H1 (cell line): ENCODE measurements around the gene PDPK1. TPM values are rescaled to one million over a fixed set of nuclear protein-coding genes. Genes with fewer than 3 reads are reported as not detected.

Source experiments
- CTCF ChIA-PET: fragments of 300-600 bp; sonication (Branson Sonifier 250); formaldehyde crosslinking; loops from one replicate; lab custom pipeline; 2021; ENCODE audit not compliant: partially characterized antibody; lab: Charles Lee
- POLR2A ChIA-PET: fragments of 300-600 bp; sonication (Branson Sonifier 250); formaldehyde crosslinking; loops from one replicate; lab custom pipeline; 2021; ENCODE audit warnings: inconsistent platforms; ENCODE audit not compliant: partially characterized antibody; lab: Charles Lee
- DNase-seq, 2 experiments: peaks; one replicate each; pipeline versions ENCODE4 v3.0.0 to v3.0.0-alpha.2; 2010 to 2022; ENCODE audit warnings: low spot score in 2 of 2, low read depth in 1 of 2, mixed read lengths in 1 of 2
- FAIRE-seq: peaks from 2 replicates; lab custom pipeline; 2011; peaks lifted over from hg19 to GRCh38; lab: Jason Lieb, UNC
- H2AFZ ChIP-seq: 2 replicates; pipeline ENCODE4 v1.8.1; 2012; ENCODE audit warnings: low read length, inconsistent platforms
- H2AK5ac ChIP-seq: 2 replicates; pipeline ENCODE4 v1.6.1; 2013; ENCODE audit warnings: low read depth, low read length
- H2BK120ac ChIP-seq: replicated peaks from 2 replicates; pipeline ENCODE3; 2013; ENCODE audit warnings: low read depth, low read length, inconsistent platforms
- H2BK12ac ChIP-seq: 2 replicates; pipeline ENCODE4 v1.6.1; 2013; ENCODE audit warnings: low read depth, low read length
- H2BK15ac ChIP-seq: 2 replicates; pipeline ENCODE4 v1.6.1; 2013; ENCODE audit warnings: low read length
- H2BK20ac ChIP-seq: 2 replicates; pipeline ENCODE4 v1.6.1; 2013; ENCODE audit warnings: low read length
- H2BK5ac ChIP-seq: 2 replicates; pipeline ENCODE4 v1.6.1; 2013; ENCODE audit warnings: low read depth, low read length
- H3K14ac ChIP-seq: 2 replicates; pipeline ENCODE4 v1.6.1; 2013; ENCODE audit warnings: inconsistent platforms; ENCODE audit not compliant: insufficient read length
- H3K18ac ChIP-seq: 2 replicates; pipeline ENCODE4 v1.6.1; 2013; ENCODE audit warnings: low read length; ENCODE audit errors: extremely low read depth
- H3K23ac ChIP-seq: 2 replicates; pipeline ENCODE4 v1.6.1; 2013; ENCODE audit warnings: inconsistent platforms; ENCODE audit not compliant: insufficient read length
- H3K23me2 ChIP-seq: 2 replicates; pipeline ENCODE4 v1.6.1; 2013; ENCODE audit warnings: low read depth, low read length
- H3K27ac ChIP-seq: 2 replicates; pipeline ENCODE4 v1.6.1; 2011; ENCODE audit warnings: low read depth, low read length, inconsistent platforms
- H3K27me3 ChIP-seq, 4 experiments: replicated peaks in 1 of 4; 1 replicate in 1 of 4; 2 replicates in 3 of 4; pipeline versions ENCODE4 v1.6.1 to v1.8.1; 2011 to 2013; ENCODE audit warnings: low read length in 3 of 4, mild to moderate bottlenecking in 3 of 4, inconsistent platforms in 2 of 4, mixed read lengths in 2 of 4, moderate library complexity in 1 of 4; ENCODE audit not compliant: control insufficient read depth in 3 of 4, insufficient read depth in 3 of 4; ENCODE audit errors: extremely low read depth in 1 of 4
- H3K36me3 ChIP-seq, 4 experiments: 2 replicates each; pipeline versions ENCODE4 v1.6.1 to v1.8.1; 2011 to 2013; ENCODE audit warnings: mild to moderate bottlenecking in 4 of 4, low read length in 3 of 4, moderate library complexity in 2 of 4, control low read depth in 1 of 4, inconsistent platforms in 1 of 4; ENCODE audit not compliant: insufficient read depth in 4 of 4, control insufficient read depth in 2 of 4
- H3K4ac ChIP-seq: replicated peaks from 2 replicates; pipeline ENCODE3; 2013; ENCODE audit warnings: low read length, low read depth, mixed read lengths, inconsistent platforms; ENCODE audit not compliant: insufficient read length
- H3K4me1 ChIP-seq, 4 experiments: replicated peaks in 1 of 4; 1 replicate in 1 of 4; 2 replicates in 3 of 4; pipeline versions ENCODE4 v1.6.1 to v1.8.1; 2011 to 2013; ENCODE audit warnings: low read length in 3 of 4, inconsistent platforms in 2 of 4, mixed read lengths in 1 of 4; ENCODE audit not compliant: insufficient read depth in 4 of 4, control insufficient read depth in 3 of 4
- H3K4me2 ChIP-seq, 2 experiments: 2 replicates each; pipeline versions ENCODE4 v1.6.1 to v1.8.1; 2011 to 2013; ENCODE audit warnings: low read depth in 2 of 2, low read length in 2 of 2, control low read depth in 1 of 2, inconsistent platforms in 1 of 2, mild to moderate bottlenecking in 1 of 2; ENCODE audit not compliant: insufficient read depth in 1 of 2
- H3K4me3 ChIP-seq, 4 experiments: fragments of 200-600, 300-600 bp in 1 of 4; sonication (generic), shearing (Covaris generic), sonication (Bioruptor Twin) in 1 of 4; 2 replicates each; pipeline versions ENCODE4 v1.5.1 to v1.8.1; 2011 to 2016; ENCODE audit warnings: low read length in 4 of 4, low read depth in 3 of 4, control low read depth in 2 of 4, inconsistent platforms in 2 of 4, mild to moderate bottlenecking in 2 of 4, mixed read lengths in 1 of 4, moderate library complexity in 1 of 4; ENCODE audit not compliant: insufficient read depth in 2 of 4; ENCODE audit errors: extremely low read depth in 1 of 4
- H3K56ac ChIP-seq: replicated peaks from 2 replicates; pipeline ENCODE3; 2013; ENCODE audit warnings: low read depth, mild to moderate bottlenecking, mixed read lengths, low read length, inconsistent platforms; ENCODE audit not compliant: insufficient read length
- H3K79me1 ChIP-seq: 2 replicates; pipeline ENCODE4 v1.6.1; 2013; ENCODE audit warnings: low read depth, low read length, control low read depth
- H3K79me2 ChIP-seq, 2 experiments: 2 replicates each; pipeline versions ENCODE4 v1.6.1 to v1.8.1; 2012 to 2013; ENCODE audit warnings: low read length in 2 of 2, mild to moderate bottlenecking in 2 of 2, inconsistent platforms in 1 of 2; ENCODE audit not compliant: insufficient read depth in 2 of 2, control insufficient read depth in 1 of 2
- H3K9ac ChIP-seq, 4 experiments: replicated peaks in 1 of 4; 1 replicate in 1 of 4; 2 replicates in 3 of 4; pipeline versions ENCODE4 v1.6.1 to v1.8.1; 2011 to 2013; ENCODE audit warnings: low read depth in 3 of 4, low read length in 3 of 4, control low read depth in 2 of 4, mild to moderate bottlenecking in 2 of 4, moderate library complexity in 2 of 4, inconsistent platforms in 1 of 4; ENCODE audit errors: extremely low read depth in 1 of 4
- H3K9me3 ChIP-seq, 2 experiments: 2 replicates each; pipeline versions ENCODE4 v1.6.1 to v1.8.1; 2012 to 2013; ENCODE audit warnings: mild to moderate bottlenecking in 2 of 2, moderate library complexity in 2 of 2, control low read depth in 1 of 2, inconsistent platforms in 1 of 2, low read depth in 1 of 2, low read length in 1 of 2, mixed read lengths in 1 of 2; ENCODE audit not compliant: insufficient read depth in 2 of 2
- H4K20me1 ChIP-seq, 2 experiments: replicated peaks in 1 of 2; 2 replicates each; pipeline versions ENCODE3 to v1.8.1; 2011 to 2013; ENCODE audit warnings: inconsistent platforms in 2 of 2, low read length in 2 of 2, mild to moderate bottlenecking in 1 of 2; ENCODE audit not compliant: insufficient read depth in 2 of 2, control insufficient read depth in 1 of 2
- H4K5ac ChIP-seq: 2 replicates; pipeline ENCODE4 v1.6.1; 2013; ENCODE audit warnings: low read length, low read depth, mixed read lengths, inconsistent platforms; ENCODE audit not compliant: insufficient read length
- H4K8ac ChIP-seq: 2 replicates; pipeline ENCODE4 v1.8.0; 2013; ENCODE audit warnings: mild to moderate bottlenecking, moderate library complexity, low read length, inconsistent platforms; ENCODE audit not compliant: insufficient read depth; ENCODE audit errors: extremely low read depth
- H4K91ac ChIP-seq: replicated peaks from 2 replicates; pipeline ENCODE3; 2013; ENCODE audit warnings: low read length, mixed read lengths, inconsistent platforms; ENCODE audit not compliant: insufficient read length
- CHD2 ChIP-seq: IDR thresholded peaks from 2 replicates; pipeline ENCODE4 v1.6.1; 2012; ENCODE audit warnings: low read length, improper control_type of control experiment
- MAFK ChIP-seq: IDR thresholded peaks from 2 replicates; pipeline ENCODE4 v1.6.1; 2012; ENCODE audit warnings: low read depth, mild to moderate bottlenecking, improper control_type of control experiment, low read length
- RAD21 ChIP-seq, 2 experiments: IDR thresholded peaks in 1 of 2; conservative IDR thresholded peaks in 1 of 2; 2 replicates each; pipeline ENCODE4 v1.6.1; 2011; ENCODE audit warnings: low read depth in 2 of 2, low read length in 2 of 2, improper control_type of control experiment in 1 of 2, inconsistent platforms in 1 of 2, mild to moderate bottlenecking in 1 of 2, moderate library complexity in 1 of 2
- SIN3A ChIP-seq, 2 experiments: IDR thresholded peaks in 1 of 2; conservative IDR thresholded peaks in 1 of 2; 2 replicates each; pipeline ENCODE4 v1.6.1; 2011 to 2012; ENCODE audit warnings: low read length in 2 of 2, improper control_type of control experiment in 1 of 2, low read depth in 1 of 2, mild to moderate bottlenecking in 1 of 2
- SP4 ChIP-seq: IDR thresholded peaks from 2 replicates; pipeline ENCODE4 v1.6.1; 2012; ENCODE audit warnings: low read length, inconsistent platforms
- TAF7 ChIP-seq: optimal IDR thresholded peaks from 2 replicates; pipeline ENCODE3; 2011; ENCODE audit warnings: low read depth, mild to moderate bottlenecking, inconsistent platforms, low read length, moderate library complexity, borderline replicate concordance
- WGBS, 2 experiments: shearing (Covaris generic) in 1 of 2; methylation state at CpG; one replicate each; pipeline versions ENCODE4 v1.1.6 to v1.1.7; 2013 to 2015; ENCODE audit warnings: low lambda C conversion rate in 2 of 2, mixed read lengths in 2 of 2, inconsistent platforms in 1 of 2, low coverage in 1 of 2, missing lambda C conversion rate in 1 of 2; ENCODE audit not compliant: insufficient replicate concordance in 2 of 2, insufficient coverage in 1 of 2, insufficient read length in 1 of 2; ENCODE audit errors: extremely low coverage in 1 of 2, missing lambda C conversion rate in 1 of 2; 5-methylcytosine and 5-hydroxymethylcytosine counted together
- polyA plus RNA-seq, 7 experiments: library from polyadenylated mRNA; depleted of rRNA in 3 of 7; stranded (reverse) in 5 of 7; unstranded in 2 of 7; fragments of >200 nt in 5 of 7; fragments of 200-250 nt in 2 of 7; gene quantifications; 1 replicate in 5 of 7; 2 replicates in 1 of 7; 4 replicates in 1 of 7; pipeline versions ENCODE4 v1.2.1 to v1.2.3, GENCODE V29; 2011 to 2013; ENCODE audit warnings: missing spikeins in 2 of 7, mixed read lengths in 2 of 7
- total RNA-seq: library from RNA; stranded (reverse); fragmentation: NEBNext Ultra II Directional; extraction: Animal tissue kit (Norgen Biotek cat#: 25700); gene quantifications from 2 replicates; pipeline ENCODE4 v1.2.1, GENCODE V29; 2021

PDPK1 gene
- total and polyA plus RNA-seq, 2 of the 8 experiments (the other 6 are each of a cell fraction or from before 2014, with no cell fraction given) = 17.1 to 27.8 TPM

- no peak overlapping the region for H3K9ac ChIP-seq
- peaks cover 7 to 22% (median 15%) of the 10 kb centered on the region in 4 experiments for H3K36me3 ChIP-seq
- H2BK120ac ChIP-seq = no peak overlapping the region
- H3K79me2 ChIP-seq = peaks cover 0 to 23% of the 10 kb centered on the region in 2 experiments; a peak in 3 of 4 replicates
- 95% methylated on average over 26 of the region's 29 CpGs; no CpG with 5 or more reads in 1 of the 2 experiments for WGBS, 2 experiments
- H3K9me3 ChIP-seq = no peaks in the 10 kb centered on the region
- H3K4ac ChIP-seq = no peak overlapping the region
- H4K5ac ChIP-seq = no peak overlapping the region
- H3K4me2 ChIP-seq = no peak overlapping the region
- no peak overlapping the region for H3K56ac ChIP-seq
- no peak overlapping the region for H2AFZ ChIP-seq
- peak overlapping the region; percentile 79; the same call in 1 of the 2 replicates for H4K8ac ChIP-seq
- H3K27ac ChIP-seq = no peak overlapping the region
- POLR2A ChIA-PET = interaction anchor here (0.6 kb wide), 1 partner anchor 76 kb away, joined by 3 read pairs; no protein-coding TSS in a partner anchor
- H3K23ac ChIP-seq = no peak overlapping the region
- no peak for TF ChIP-seq CHD2
- no peak for TF ChIP-seq TAF7
- no peak for TF ChIP-seq MAFK
- no peak for TF ChIP-seq SP4
- no peak for TF ChIP-seq SIN3A (conservative IDR thresholded peaks at IDR 0.05 in 1 of 2, IDR thresholded peaks at IDR 0.05 in 1 of 2; ENCODE audit: low read depth in 1 of 2, low read length in 2 of 2)
- no peak for TF ChIP-seq RAD21 (IDR thresholded peaks at IDR 0.05 in 1 of 2, conservative IDR thresholded peaks at IDR 0.05 in 1 of 2; ENCODE audit: low read depth in 2 of 2, low read length in 2 of 2)
- no peaks in the 10 kb centered on the region for H3K27me3 ChIP-seq
- H3K14ac ChIP-seq = no peak overlapping the region
- no peak overlapping the region for H2BK15ac ChIP-seq
- FAIRE-seq (no peak), DNase-seq (no peak)
- H3K79me1 ChIP-seq = peaks cover 6% of the 10 kb centered on the region; the same call in 1 of the 2 replicates
- CTCF ChIA-PET = no interaction called here
- H2BK20ac ChIP-seq = no peak overlapping the region
- H2AK5ac ChIP-seq = no peak overlapping the region
- no peak overlapping the region for H4K91ac ChIP-seq
- H3K18ac ChIP-seq = no peak overlapping the region
- no peak overlapping the region for H2BK12ac ChIP-seq
- no peak overlapping the region; the same call in 1 of the 2 replicates for H2BK5ac ChIP-seq
- peaks cover 0 to 7% of the 10 kb centered on the region in 2 experiments for H4K20me1 ChIP-seq
- H3K23me2 ChIP-seq = no peaks in the 10 kb centered on the region
- peaks cover 0 to 2% (median 0%) of the 10 kb centered on the region in 4 experiments; a peak in 1 of 7 replicates for H3K4me1 ChIP-seq
- no peak overlapping the region for H3K4me3 ChIP-seq
Measured at GRCh38 chr16:2610781-2611498, 73.1 kb downstream of the PDPK1 start.
